ENCODE measurements around the gene PPP2R1B.

DNA sequence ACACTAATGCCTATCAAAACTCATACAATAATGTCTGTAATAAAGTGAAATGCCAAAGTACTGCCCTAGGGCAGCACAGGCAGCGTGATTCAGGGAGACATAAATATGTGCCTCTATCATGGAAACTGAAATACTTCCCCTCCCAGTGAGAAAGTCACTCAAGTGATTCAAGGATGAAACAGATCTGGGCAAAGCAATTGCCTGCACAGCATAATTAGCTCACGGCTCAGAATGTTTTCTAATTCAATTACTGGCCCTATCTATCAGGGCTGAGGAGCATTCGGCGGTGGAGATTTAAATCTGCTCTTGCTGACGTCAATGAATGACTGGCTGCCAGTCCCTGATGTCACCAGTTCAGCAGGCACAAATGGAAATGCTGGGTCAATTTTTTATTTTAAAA lies 27.7 kb upstream of the PPP2R1B start:
- no peak for TF ChIP-seq CTCF (optimal IDR thresholded peaks at IDR 0.05 in 1 of 3, IDR thresholded peaks at IDR 0.05 in 1 of 3, conservative IDR thresholded peaks at IDR 0.05 in 1 of 3; ENCODE audit: extremely low read depth in 1 of 3, insufficient read depth in 2 of 3, low read length in 3 of 3)
- TF ChIP-seq EZH2 (IDR thresholded peaks at IDR 0.05; ENCODE audit: low read length) = no peak
